ENCODE data around the gene NBPF3.

The NBPF3 gene

DNA sequence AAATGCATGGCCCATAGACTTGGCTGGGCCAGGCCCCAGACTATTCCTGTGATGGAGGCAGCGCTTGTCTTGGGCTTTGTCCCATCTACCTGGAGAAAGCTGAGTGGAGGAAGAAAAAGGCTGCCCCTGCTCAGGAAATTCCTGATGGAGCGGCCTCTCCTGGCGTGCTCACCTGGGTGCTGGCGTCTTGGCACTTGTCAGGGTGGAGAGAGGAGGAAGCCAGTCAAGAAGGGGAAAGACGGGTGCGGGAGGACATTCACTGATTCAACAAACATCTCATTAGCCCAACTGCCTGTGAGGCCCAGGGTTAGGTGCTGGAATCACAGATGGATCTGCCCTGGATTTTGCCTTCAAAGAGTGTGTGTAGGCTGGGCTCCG lies 85.4 kb downstream of the NBPF3 start:
- Histone ChIP-seq H3K79me2 (ENCODE audit: low read length) (no peaks in the 10 kb centered on the region), H3K9me3 (replicated peaks; ENCODE audit: insufficient read depth, low read length) (no peaks in the 10 kb centered on the region), H3K4me1 (ENCODE audit: low read length) (no peaks in the 10 kb centered on the region), H3K9ac (ENCODE audit: low read length) (no peak overlapping the region), H3K4me2 (ENCODE audit: low read depth, low read length) (no peak overlapping the region), H3K36me3 (replicated peaks; ENCODE audit: insufficient read depth, low read length) (no peaks in the 10 kb centered on the region), H3K27me3 (replicated peaks; ENCODE audit: insufficient read depth, low read length) (peaks cover 50% of the 10 kb centered on the region), H3F3A (ENCODE audit: insufficient read depth, low read length) (no peaks in the 10 kb centered on the region), H3K4me3 (ENCODE audit: low read length) (no peak overlapping the region), H2AFZ (ENCODE audit: low read length) (no peak overlapping the region), H3K27ac (ENCODE audit: low read length) (no peak overlapping the region), H3K9me2 (replicated peaks; ENCODE audit: insufficient read depth, low read length) (no peaks in the 10 kb centered on the region), H4K20me1 (ENCODE audit: insufficient read depth, low read length) (no peaks in the 10 kb centered on the region)
- DNase-seq: no peak
- TF ChIP-seq EZH2phosphoT487 (IDR thresholded peaks at IDR 0.05; ENCODE audit: low read length): no peak
- TF ChIP-seq, protein P1, sequence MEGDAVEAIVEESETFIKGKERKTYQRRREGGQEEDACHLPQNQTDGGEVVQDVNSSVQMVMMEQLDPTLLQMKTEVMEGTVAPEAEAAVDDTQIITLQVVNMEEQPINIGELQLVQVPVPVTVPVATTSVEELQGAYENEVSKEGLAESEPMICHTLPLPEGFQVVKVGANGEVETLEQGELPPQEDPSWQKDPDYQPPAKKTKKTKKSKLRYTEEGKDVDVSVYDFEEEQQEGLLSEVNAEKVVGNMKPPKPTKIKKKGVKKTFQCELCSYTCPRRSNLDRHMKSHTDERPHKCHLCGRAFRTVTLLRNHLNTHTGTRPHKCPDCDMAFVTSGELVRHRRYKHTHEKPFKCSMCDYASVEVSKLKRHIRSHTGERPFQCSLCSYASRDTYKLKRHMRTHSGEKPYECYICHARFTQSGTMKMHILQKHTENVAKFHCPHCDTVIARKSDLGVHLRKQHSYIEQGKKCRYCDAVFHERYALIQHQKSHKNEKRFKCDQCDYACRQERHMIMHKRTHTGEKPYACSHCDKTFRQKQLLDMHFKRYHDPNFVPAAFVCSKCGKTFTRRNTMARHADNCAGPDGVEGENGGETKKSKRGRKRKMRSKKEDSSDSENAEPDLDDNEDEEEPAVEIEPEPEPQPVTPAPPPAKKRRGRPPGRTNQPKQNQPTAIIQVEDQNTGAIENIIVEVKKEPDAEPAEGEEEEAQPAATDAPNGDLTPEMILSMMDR (IDR thresholded peaks at IDR 0.05; ENCODE audit: low read length): no peak
- TF ChIP-seq EZH2 (optimal IDR thresholded peaks at IDR 0.05; ENCODE audit: low read depth, low read length): no peak

DNA sequence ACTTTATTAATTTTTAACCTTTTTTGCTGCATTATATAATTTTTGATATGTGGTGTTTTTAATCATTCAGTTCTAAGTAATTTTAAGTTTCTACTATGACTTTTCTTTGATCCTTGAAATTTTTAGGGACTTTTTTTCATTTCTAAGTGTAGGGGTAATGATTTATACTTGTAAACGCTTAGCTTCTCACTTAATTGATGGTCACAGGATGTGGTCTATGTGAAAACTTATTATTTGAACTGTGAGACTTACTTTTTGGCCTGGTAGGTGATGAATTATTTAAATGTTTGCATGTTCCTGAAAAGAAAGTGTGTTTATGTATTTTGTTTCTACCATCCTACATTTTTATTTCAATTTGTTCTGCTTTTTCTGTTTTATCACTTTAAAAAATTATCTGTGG lies 86.5 kb downstream of the NBPF3 start:
- Histone ChIP-seq H3K79me2 (ENCODE audit: low read length) (no peaks in the 10 kb centered on the region), H3K9me2 (replicated peaks; ENCODE audit: insufficient read depth, low read length) (no peaks in the 10 kb centered on the region), H3K27ac (ENCODE audit: low read length) (no peak overlapping the region), H3K36me3 (replicated peaks; ENCODE audit: insufficient read depth, low read length) (no peaks in the 10 kb centered on the region), H3K4me2 (ENCODE audit: low read depth, low read length) (no peak overlapping the region), H3K4me3 (ENCODE audit: low read length) (no peak overlapping the region), H3K9ac (ENCODE audit: low read length) (no peak overlapping the region), H2AFZ (ENCODE audit: low read length) (no peak overlapping the region), H3K9me3 (replicated peaks; ENCODE audit: insufficient read depth, low read length) (no peaks in the 10 kb centered on the region), H3K27me3 (replicated peaks; ENCODE audit: insufficient read depth, low read length) (peaks cover 50% of the 10 kb centered on the region), H4K20me1 (ENCODE audit: insufficient read depth, low read length) (no peaks in the 10 kb centered on the region), H3K4me1 (ENCODE audit: low read length) (no peaks in the 10 kb centered on the region), H3F3A (ENCODE audit: insufficient read depth, low read length) (no peaks in the 10 kb centered on the region)
- TF ChIP-seq EZH2 (optimal IDR thresholded peaks at IDR 0.05; ENCODE audit: low read depth, low read length) (no peak), EZH2phosphoT487 (IDR thresholded peaks at IDR 0.05; ENCODE audit: low read length) (no peak)
- TF ChIP-seq, protein P1 (IDR thresholded peaks at IDR 0.05; ENCODE audit: low read length): no peak
- DNase-seq: no peak

DNA sequence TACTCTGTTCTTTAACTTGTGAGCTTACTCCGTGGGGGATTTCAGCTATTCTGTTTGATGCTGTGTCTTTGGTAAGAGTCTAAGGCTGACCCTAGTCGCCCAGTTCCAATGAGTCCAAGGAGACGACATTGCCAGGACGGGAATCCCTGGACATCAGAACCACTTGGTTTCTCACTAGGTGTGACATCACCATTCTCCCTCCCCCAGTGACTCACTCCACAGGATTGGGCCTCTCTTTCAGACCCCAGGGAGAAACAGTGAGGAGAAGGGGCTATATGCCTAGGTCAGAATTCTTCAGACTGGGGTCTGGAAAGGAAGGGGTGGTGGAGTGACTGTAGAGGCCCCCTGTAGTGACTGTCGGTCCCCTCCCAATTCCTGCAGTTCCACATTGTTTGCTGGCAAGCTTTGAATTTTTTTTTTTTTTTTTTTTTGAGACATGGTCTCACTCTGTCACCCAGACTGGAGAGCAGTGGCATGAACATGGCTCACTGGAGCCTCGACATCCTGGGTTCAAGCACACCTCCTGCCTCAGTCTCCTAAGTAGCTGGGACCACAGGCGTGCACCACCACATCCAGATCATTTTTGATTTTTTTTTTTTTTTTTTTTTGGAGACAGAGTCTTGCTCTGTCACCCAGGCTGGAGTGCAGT lies 90.6 kb downstream of the NBPF3 start:
- Histone ChIP-seq H2AFZ (ENCODE audit: low read length) (no peak overlapping the region), H3K9ac (ENCODE audit: low read length) (no peak overlapping the region), H3K27ac (ENCODE audit: low read length) (no peak overlapping the region), H3K27me3 (replicated peaks; ENCODE audit: insufficient read depth, low read length) (peaks cover 65% of the 10 kb centered on the region), H3K9me2 (replicated peaks; ENCODE audit: insufficient read depth, low read length) (no peaks in the 10 kb centered on the region), H3K4me2 (ENCODE audit: low read depth, low read length) (no peak overlapping the region), H3K4me1 (ENCODE audit: low read length) (no peaks in the 10 kb centered on the region), H3K36me3 (replicated peaks; ENCODE audit: insufficient read depth, low read length) (no peaks in the 10 kb centered on the region), H3K4me3 (ENCODE audit: low read length) (no peak overlapping the region), H3K9me3 (replicated peaks; ENCODE audit: insufficient read depth, low read length) (no peaks in the 10 kb centered on the region), H4K20me1 (ENCODE audit: insufficient read depth, low read length) (no peaks in the 10 kb centered on the region), H3F3A (ENCODE audit: insufficient read depth, low read length) (no peaks in the 10 kb centered on the region), H3K79me2 (ENCODE audit: low read length) (no peaks in the 10 kb centered on the region)
- no peak for DNase-seq
- TF ChIP-seq, protein P1 (IDR thresholded peaks at IDR 0.05; ENCODE audit: low read length): no peak
- TF ChIP-seq EZH2 (optimal IDR thresholded peaks at IDR 0.05; ENCODE audit: low read depth, low read length) (no peak), EZH2phosphoT487 (IDR thresholded peaks at IDR 0.05; ENCODE audit: low read length) (no peak)
